Kidney epithelial cell (primary cell): ENCODE measurements around the gene POLD2. TPM values are rescaled to one million over a fixed set of nuclear protein-coding genes. Genes with fewer than 3 reads are reported as not detected.
A peak's percentile ranks its signal among the peaks of the same experiment; 100 is the strongest.

Experiments used
- DNase-seq: peaks from one replicate; pipeline ENCODE4 v3.0.0-alpha.2; 2010; ENCODE audit warnings: low read depth
- H3K27me3 ChIP-seq: 2 replicates; pipeline ENCODE4 v1.6.0; 2011; ENCODE audit warnings: low read length; ENCODE audit not compliant: control insufficient read depth, insufficient read depth
- H3K36me3 ChIP-seq: 2 replicates; pipeline ENCODE4 v1.5.1; 2011; ENCODE audit warnings: low read length; ENCODE audit not compliant: control insufficient read depth, insufficient read depth
- H3K4me3 ChIP-seq: 2 replicates; pipeline ENCODE4 v1.5.1; 2011; ENCODE audit warnings: low read depth, mild to moderate bottlenecking, control low read depth, low read length
- CTCF ChIP-seq: IDR thresholded peaks from 2 replicates; pipeline ENCODE4 v1.5.1; 2011; ENCODE audit warnings: mild to moderate bottlenecking, moderate library complexity, low read length, control low read depth, inconsistent platforms; ENCODE audit not compliant: insufficient read depth, poor library complexity, severe bottlenecking
- total RNA-seq: library from RNA; depleted of rRNA; stranded (reverse); fragments of >200 nt; gene quantifications from 2 replicates; pipeline ENCODE4 v1.2.3, GENCODE V29; 2015

Gene POLD2
- total RNA-seq, 1 donor from 2014 or later = 73.0 TPM

GRCh38 chr7:44105832-44106231, 17.5 kb downstream of the POLD2 start:
- peak overlapping the region; percentile 62 for H3K4me3 ChIP-seq
- no peak for TF ChIP-seq CTCF

GRCh38 chr7:44104860-44105771, 18.2 kb downstream of the POLD2 start:
- H3K4me3 ChIP-seq = peak overlapping the region; percentile 62
- peak; percentile 81 for DNase-seq
- no peaks in the 10 kb centered on the region for H3K27me3 ChIP-seq
- TF ChIP-seq CTCF = no peak
- peaks cover 5% of the 10 kb centered on the region for H3K36me3 ChIP-seq

More at GRCh38 chr7:44105832-44106231, 17.5 kb downstream of the POLD2 start:
- DNase-seq = no peak
- Histone ChIP-seq H3K27me3 (no peaks in the 10 kb centered on the region), H3K36me3 (peaks cover 5% of the 10 kb centered on the region)

GRCh38 chr7:44103923-44104859, 19.2 kb downstream of the POLD2 start, which contains the start of gene AEBP1:
Gene AEBP1, plus strand, starts transcription at chr7:44104345. Its CDS starts 321 bp downstream, at chr7:44104666.
- Histone ChIP-seq H3K4me3 (peak within 1 kb of the TSS; percentile 62), H3K27me3 (no peaks in the 10 kb centered on the region), H3K36me3 (peaks cover 4% of the 10 kb centered on the region)
- no peak for DNase-seq
- TF ChIP-seq CTCF = no peak

GRCh38 chr7:44103566-44103922, 19.8 kb downstream of the POLD2 start:
- no peak for TF ChIP-seq CTCF
- DNase-seq = no peak
- Histone ChIP-seq H3K27me3 (no peaks in the 10 kb centered on the region), H3K36me3 (peaks cover 4% of the 10 kb centered on the region), H3K4me3 (no peak overlapping the region)

- peaks cover 2% of the 10 kb centered on the region for H3K36me3 ChIP-seq
- no peak overlapping the region for H3K4me3 ChIP-seq
- no peaks in the 10 kb centered on the region for H3K27me3 ChIP-seq
- no peak for DNase-seq
- no peak for TF ChIP-seq CTCF
Observed at GRCh38 chr7:44102846-44103565, 20.3 kb downstream of the POLD2 start.
